GM13977 (cell line): ENCODE results near the gene SPINK1.
"Not testable (repeated sequence)": the region's sequence is repeated elsewhere in the genome, so short reads cannot be mapped to it uniquely, and the experiment has no call there.

ENCODE experiments used
- DNase-seq: peaks from one replicate; pipeline ENCODE4 v3.0.0; 2012; ENCODE audit warnings: low spot score
- in situ Hi-C: fragments of 300-500 bp; cut with MboI; formaldehyde crosslinking; loops from one replicate; pipeline ENCODE4 v1.12.0; 2022; ENCODE audit warnings: low sequenced_read_pairs, low pct_unique_long_range_greater_than_20kb, mixed read lengths, inconsistent platforms; ENCODE audit not compliant: unreplicated experiment
- TF ChIP-seq, protein P1 (sequence below): IDR thresholded peaks from 2 replicates; pipeline ENCODE4 v1.5.1; 2012; ENCODE audit warnings: mild to moderate bottlenecking, control low read depth; ENCODE audit not compliant: insufficient read depth; ENCODE audit errors: extremely low read depth, missing control alignments

Gene SPINK1

DNA sequence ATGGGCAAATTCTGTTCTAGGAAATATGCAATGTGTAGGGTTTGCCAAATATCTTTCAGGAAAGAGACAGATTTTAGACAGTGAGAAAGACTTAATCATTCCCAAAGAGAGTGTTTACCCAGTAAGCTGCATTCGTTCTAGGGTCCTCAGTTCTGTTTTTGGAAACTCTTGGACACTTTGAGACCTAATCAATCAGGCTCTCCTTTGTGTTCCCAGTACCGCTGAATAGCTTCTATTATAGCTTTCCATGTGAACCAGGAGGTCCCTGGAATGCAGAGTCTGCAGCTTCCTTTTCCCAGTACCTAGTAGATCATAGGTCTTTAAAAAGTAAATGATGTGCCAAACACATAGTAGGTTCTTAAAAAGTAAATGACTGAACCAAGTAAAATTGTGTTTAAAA lies 11.4 kb upstream of the SPINK1 start:
- in situ Hi-C loops = no loop called here
- DNase-seq = no peak
- TF ChIP-seq, protein P1, sequence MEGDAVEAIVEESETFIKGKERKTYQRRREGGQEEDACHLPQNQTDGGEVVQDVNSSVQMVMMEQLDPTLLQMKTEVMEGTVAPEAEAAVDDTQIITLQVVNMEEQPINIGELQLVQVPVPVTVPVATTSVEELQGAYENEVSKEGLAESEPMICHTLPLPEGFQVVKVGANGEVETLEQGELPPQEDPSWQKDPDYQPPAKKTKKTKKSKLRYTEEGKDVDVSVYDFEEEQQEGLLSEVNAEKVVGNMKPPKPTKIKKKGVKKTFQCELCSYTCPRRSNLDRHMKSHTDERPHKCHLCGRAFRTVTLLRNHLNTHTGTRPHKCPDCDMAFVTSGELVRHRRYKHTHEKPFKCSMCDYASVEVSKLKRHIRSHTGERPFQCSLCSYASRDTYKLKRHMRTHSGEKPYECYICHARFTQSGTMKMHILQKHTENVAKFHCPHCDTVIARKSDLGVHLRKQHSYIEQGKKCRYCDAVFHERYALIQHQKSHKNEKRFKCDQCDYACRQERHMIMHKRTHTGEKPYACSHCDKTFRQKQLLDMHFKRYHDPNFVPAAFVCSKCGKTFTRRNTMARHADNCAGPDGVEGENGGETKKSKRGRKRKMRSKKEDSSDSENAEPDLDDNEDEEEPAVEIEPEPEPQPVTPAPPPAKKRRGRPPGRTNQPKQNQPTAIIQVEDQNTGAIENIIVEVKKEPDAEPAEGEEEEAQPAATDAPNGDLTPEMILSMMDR = no peak

DNA sequence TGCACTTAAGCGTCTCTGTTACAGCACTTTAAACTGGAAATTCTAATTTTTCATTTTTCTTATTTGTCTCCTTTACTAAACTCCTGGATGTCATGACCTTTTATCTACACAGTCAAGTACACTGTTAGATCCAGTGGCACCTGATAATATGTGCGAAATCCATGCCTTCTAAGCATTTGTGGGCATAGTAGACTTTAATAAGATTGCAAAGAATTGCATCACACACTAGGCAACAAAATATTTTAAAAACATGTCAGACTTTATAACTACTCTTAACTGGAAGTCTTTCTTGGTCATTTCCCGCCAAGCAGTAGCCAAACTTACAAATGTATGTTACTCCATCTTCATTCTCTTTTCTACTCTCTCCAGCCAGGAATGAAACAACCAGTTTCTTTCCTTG lies 5.0 kb upstream of the SPINK1 start:
- in situ Hi-C loops = no loop called here
- TF ChIP-seq, protein P1 = no peak
- no peak for DNase-seq

DNA sequence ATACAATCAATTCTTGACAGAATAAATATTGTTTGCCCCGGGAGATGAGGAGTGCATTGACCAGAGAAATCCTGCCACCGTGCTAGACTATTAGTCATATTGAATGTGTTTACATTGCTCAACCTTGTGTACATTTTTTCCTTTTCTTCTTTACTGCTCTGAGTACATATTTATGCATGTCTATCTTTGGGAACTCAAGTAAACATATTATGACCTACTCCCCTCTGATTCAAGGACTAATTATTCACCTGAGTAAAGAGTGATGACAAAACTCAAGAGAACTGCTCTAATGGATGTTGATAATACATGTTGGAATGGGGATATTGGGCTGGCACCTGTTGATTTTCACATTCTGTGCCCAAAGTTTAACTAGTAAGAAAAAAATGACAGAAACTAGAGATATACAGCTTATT lies 3.9 kb upstream of the SPINK1 start:
- no peak for DNase-seq
- in situ Hi-C loops = no loop called here
- TF ChIP-seq, protein P1 = no peak

DNA sequence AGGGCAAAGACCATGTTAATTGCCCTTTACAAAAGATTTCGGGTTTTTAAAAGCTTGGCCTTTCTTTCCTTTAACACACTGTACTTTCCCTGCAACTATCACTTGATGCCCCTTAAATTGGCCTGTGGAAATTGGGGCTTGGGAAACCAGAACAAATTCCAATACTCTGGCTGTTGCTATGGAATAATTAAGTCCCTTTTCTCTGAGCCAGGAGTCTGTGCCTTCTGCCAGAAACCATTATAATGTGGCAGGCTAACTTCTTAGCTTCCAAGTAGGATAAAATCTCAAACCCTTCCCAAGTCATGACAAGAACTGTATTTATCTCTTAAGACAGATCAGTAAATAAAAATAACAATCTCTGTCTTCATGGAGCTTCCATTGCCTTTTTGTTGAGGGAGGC lies 1.1 kb upstream of the SPINK1 start:
- in situ Hi-C loops = no loop called here
- no peak for DNase-seq
- TF ChIP-seq, protein P1 = no peak

DNA sequence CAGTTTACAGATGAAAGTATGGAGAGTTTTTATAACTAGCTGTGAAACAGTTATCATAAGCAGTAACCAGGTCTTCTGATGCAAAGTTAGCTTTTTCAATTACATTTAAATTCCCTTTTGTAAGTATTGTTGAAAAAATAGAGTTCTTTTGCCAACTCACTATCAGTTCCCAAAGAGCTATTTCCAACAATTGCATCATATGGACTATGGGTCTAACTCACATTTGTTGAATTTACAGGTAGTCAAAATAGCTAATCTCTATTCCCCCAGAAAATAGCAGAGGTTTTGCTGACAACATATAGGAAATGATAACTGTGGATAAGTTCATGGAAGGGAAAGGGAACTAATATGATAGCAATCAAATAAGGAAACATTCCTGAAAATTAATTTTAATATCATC lies 1.4 kb downstream of the SPINK1 start:
- no peak for DNase-seq
- TF ChIP-seq, protein P1 = no peak
- in situ Hi-C loops = no loop called here

DNA sequence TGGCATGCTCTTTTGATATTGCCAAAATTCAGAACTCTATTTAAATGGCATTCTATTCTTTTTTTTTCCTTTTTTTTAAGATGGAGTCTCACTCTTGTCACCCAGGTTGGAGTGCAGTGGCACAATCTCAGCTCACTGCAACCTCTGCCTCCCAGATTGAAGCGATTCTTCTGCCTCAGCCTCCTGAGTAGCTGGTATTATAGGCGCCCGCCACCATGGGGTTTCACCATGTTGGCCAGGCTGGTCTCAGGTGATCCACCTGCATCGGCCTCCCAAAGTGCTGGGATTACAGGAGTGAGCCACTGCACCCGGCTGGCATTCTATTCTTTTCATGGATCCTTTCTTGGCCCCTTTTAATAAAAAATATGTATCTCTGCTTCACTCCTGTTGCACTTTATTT lies 4.5 kb downstream of the SPINK1 start:
- in situ Hi-C loops, DNase-seq: not testable (repeated sequence)

DNA sequence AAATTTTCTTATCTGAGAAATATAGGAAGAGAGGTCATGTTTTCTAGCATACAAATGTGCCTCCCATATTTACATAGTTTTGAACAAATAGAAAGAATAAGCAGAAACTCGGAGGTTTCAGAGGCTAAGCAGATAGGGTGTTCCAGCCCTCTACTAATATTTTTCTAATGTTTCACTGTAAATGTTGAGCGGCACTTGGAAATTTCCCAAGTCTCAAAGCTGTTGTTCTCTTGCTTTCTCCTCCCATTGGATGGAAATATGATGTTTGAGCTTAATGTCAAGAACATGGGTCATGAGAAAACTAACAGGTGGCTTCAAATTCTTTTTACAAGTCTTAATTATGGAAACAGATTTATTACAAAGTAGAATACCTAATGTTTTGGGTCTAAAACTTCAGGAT lies 5.1 kb downstream of the SPINK1 start:
- TF ChIP-seq, protein P1 = no peak
- in situ Hi-C loops = no loop called here
- DNase-seq = no peak
